NCI-H1436 treated with DMSO at 0.1 percent for 48 hours (cell line): ENCODE measurements around the gene KCNMA1.
"Not testable (repeated sequence)": the region's sequence is repeated elsewhere in the genome, so short reads cannot be mapped to it uniquely, and the experiment has no call there.

Source experiments
- DNase-seq: peaks from one replicate; lab custom pipeline; 2025; lab: John Stamatoyannopoulos, UW

KCNMA1 gene

DNA sequence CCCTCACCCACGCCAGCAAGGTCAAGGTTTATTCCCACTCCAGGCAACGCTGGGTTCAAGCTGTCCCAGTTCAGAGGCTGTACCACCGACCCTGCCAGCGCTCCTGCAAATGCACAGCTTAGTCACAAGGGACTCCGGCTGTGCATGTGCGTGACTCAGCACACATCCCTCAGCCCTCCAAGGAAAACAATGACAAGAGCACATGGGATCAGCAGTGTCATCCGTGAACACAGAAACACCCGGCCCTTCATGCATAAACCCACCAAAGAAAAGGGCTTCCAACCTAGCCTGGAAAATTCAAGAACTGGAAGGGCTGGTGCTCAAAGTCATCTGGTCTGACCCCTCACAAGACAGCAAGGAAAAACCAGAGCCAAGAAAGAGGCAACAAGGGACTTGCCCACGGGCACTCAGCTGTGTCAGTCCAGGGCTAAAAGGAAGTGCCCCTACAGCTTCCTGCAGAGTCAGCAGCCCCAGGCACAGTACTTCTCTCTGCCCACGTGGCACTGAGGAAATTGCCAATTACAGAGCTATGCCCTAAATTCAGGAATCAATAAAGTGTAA lies 106.1 kb downstream of the KCNMA1 start:
- peak; percentile 16 for DNase-seq

GRCh38 chr10:77530011-77530410 lies 107.6 kb downstream of the KCNMA1 start:
- no peak for DNase-seq

GRCh38 chr10:77529050-77529576 lies 108.5 kb downstream of the KCNMA1 start:
- DNase-seq = no peak

DNA sequence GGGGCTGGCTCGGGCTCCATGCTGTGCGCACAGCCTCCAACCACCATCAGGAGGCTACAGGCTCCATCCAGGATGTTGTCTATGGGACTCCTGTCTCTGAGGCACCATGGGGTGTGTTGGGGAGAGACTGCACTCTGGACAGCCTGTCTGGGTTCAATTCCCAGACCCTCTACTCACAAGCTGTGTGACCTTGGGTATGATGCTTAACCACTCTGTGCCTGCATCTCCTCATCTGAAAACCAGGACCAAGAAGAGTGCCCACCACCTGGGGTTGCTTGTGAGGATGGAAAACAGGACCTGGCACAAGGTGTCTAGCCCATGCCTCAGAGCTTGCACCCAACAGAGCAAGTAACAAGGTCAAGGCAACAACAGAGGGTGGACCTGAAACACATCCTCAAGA lies 109.8 kb downstream of the KCNMA1 start:
- DNase-seq = no peak

GRCh38 chr10:77526868-77527617 lies 110.6 kb downstream of the KCNMA1 start:
- DNase-seq = peak; percentile 39

DNA sequence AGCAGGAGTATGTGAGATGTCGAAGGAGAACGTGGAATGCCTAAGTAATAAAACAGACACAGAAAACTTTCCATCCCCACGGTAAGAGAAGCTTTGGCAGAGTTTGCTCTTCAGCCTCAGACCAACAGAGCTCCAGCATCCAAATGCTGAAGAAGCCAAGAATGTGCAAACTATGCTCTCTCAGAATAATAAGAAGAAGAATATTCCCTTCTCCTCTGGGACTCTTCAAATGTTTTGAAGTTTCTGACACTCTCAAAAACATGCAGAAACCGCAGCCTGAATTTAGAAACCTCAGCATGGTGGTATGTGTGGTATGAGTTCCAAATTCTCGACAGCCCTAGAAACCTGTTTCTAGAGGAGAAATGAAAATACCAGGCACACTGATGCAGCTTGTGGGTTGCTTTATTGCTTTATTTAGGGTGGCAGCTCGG lies 113.3 kb downstream of the KCNMA1 start:
- no peak for DNase-seq

GRCh38 chr10:77522268-77522809 lies 115.3 kb downstream of the KCNMA1 start:
- DNase-seq = no peak

DNA sequence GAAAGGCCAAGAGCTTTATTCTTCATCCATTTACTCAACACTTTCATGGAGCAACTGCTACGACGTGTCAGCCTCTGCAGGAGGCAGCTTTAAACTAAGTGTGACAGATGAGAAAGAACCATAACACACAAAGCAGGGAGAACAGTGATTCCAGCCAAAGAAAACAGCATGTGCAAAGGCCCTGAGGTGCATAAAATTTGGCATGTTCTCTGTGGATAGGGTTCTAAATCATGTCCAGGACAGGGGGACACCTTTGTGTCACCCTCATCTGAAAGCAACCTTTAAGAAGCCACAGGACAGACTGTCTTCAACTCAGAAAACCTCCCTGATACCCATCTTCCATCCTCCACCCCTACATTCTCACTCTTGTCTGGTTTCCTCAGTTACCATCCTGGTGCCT lies 116.6 kb downstream of the KCNMA1 start:
- no peak for DNase-seq

- no peak for DNase-seq
Measured at GRCh38 chr10:77520290-77520689, 117.3 kb downstream of the KCNMA1 start.

GRCh38 chr10:77519791-77520190 lies 117.8 kb downstream of the KCNMA1 start:
- DNase-seq = not testable (repeated sequence)

GRCh38 chr10:77518910-77519274 lies 118.7 kb downstream of the KCNMA1 start:
- no peak for DNase-seq

GRCh38 chr10:77518241-77518909 lies 119.2 kb downstream of the KCNMA1 start:
- no peak for DNase-seq

DNA sequence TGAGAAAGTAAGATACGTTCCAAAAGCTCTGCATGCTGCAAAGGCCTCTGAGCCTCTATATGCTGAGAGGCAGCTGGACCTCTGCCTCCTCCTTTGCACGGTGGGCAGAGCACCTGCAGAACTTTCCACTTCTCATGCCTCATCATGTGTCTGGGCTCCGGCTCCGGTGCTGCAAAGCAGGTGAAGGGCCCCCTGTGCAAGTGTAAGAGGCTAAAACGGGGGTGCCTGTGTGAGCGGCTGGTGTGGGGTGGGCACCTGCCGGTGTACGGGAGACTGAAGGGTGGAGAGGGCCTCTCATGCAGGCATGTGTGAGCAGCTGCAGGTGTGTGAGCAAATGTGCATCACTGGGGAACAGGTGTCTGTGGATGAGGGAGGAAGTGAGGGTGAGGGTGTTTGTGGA lies 121.0 kb downstream of the KCNMA1 start:
- DNase-seq = no peak

DNA sequence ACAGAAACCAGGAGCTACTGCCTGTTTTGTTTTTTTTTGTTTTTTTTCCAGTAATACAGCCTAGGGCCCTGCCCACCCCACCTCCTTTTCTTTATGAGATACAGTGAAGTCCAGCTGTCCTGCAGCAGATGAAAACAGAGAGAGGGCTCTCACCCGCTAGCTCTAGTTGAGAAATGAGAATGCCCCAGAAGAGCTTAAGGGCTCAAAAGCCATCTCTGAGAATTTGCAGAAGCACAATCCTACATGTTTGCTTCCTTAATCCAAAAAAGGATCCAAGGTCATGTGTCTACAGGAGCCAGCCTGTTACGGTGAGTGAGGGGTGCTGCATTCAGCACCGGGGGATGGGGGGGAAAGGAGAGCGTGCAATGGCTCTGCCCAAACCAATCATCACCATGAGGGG lies 122.7 kb downstream of the KCNMA1 start:
- DNase-seq = no peak

DNA sequence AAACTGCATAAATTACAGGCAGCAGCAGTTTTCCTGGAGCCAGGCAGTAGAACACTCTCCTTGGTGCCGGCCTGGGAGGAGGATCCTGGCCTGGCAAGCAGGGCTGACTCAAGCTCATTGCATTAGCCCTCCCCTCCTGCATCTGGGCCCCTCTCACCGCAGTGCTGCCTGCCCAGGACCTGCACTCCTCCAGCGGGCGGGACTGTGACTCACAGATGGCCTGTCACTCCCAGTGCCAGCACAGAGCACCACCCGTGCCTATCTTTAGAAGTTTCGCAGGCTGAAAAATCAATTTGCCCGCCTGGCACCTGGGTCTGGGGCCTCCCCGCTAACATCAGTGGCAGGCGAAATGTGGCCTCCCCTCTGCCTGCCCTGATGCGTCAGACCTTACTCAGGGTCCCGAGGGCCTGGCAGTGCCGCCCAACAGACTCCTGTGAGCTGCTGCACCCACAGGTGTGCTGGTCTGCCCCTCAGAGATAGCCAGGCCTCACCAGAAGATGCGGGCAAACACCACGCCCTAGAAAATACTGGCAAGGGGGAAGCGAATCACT lies 123.8 kb downstream of the KCNMA1 start:
- no peak for DNase-seq

GRCh38 chr10:77513220-77513619 lies 124.4 kb downstream of the KCNMA1 start:
- no peak for DNase-seq

- no peak for DNase-seq
Measured at GRCh38 chr10:77512219-77512578, 125.4 kb downstream of the KCNMA1 start.

DNA sequence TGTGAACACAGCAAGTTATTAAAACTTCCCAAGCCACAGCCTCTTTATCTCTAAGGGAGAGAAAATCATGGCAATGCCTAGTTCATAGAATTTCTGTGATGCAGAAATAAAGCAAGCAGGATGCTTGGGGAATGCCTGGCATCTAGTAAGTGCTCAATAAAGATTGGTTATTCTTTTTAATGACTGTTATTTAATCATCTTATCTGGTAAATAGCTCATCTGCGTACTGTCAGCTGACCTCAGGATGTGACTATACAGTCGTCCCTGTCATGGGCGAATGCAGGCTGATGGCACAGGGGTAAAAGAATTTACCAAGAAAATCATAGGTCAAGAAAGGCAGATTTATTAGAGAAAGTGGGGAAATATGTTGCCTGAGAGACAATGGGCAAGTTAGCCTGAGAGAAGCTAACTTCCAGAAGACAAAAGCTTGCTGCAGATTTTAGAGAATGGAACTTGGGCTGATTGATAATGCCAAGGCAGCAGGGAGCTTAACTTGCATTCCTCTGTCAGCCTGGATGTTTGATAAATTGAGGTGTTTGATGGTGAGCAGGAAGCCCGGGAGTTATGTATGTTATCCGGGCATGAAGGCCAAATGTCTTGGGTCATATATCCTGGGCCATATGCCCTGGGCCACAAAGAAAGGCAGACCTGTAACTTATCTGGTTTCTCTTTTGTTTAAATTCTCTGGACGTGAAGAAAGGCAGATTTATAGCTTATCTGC lies 126.0 kb downstream of the KCNMA1 start:
- DNase-seq = no peak

- DNase-seq = no peak
Measured at GRCh38 chr10:77510695-77511094, 126.9 kb downstream of the KCNMA1 start.

DNA sequence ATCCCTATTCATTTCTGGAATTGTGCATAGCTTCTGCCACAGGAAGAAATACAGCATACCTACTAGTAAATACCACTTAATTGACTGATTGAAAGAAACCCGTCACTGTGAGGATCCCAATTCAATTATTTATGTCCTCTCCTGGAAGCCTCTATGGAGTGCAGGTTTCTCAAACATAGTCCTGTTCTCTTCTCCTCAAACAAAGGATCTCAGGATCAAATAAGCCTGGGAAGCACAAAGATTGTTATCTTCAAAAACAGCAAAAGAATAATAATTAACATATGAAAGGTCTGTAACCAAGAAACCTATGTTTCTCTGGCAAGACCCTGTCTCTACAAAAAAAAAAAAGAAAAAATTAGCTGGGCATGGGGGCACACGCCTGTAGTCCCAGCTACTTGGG lies 127.3 kb downstream of the KCNMA1 start:
- DNase-seq = no peak

DNA sequence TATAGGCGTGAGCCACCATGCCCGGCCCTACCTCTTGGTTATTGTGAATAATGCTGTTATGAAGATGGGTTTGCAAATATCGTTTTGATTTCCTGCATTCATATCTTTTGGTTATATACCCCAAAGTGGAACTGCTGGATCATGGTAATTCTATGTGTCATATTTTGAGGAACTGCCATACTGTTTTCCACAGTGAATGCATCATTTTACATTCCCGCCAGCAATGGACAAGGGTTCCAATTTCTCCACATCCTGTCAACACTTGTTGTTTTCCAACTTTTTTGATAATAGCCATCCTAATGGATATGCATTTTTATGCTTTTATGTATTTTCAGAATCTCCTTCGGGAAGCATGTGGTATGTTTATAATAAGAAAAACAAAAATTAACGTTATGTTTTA lies 128.2 kb downstream of the KCNMA1 start:
- no peak for DNase-seq

GRCh38 chr10:77507291-77507880 lies 130.2 kb downstream of the KCNMA1 start:
- no peak for DNase-seq
